Measurements from ENCODE around the gene EVPL. TPM values are rescaled to one million over a fixed set of nuclear protein-coding genes. Genes with fewer than 3 reads are reported as not detected.

Gene EVPL
- total and polyA plus RNA-seq, 2 of the 13 experiments (the other 11 are each of a cell fraction or from before 2014, with no cell fraction given) = 2.1 to 8.2 TPM

DNA sequence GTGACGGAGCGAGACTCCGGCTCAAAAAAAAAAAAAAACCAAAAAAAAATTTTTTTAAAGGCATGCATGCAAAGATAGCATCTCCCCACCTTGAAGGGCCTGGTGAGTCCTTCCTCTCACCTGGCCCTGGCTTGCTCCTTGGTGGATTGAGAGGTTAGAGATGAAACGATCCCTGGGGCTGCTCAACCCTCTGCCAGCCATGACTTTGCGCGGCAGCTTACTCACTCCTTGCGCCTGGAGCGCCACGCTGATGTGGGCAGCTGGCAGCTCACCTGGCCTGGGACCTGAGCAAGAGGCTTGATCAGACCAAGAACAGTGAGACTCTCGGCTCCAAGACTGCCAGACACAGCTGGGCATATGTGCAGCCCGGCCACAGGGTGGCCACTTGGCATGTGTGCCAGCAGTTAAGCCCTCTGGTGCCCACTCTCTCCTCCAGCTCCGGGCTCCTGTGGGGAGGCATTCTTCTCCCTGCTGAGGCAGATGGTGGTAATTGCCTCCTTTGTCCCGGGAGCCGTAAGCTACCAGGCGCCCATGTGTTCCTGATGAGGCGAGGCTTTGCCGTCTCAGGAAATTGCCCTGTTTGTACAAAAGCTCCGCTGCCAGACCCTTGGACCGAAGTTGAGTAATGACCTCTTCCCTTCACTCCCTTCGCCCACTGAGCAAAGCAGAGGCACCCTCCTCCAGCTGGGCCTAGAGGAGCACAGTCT, 5.1 kb upstream of the EVPL start (continued):
- TF ChIP-seq ZFP36 (IDR thresholded peaks at IDR 0.05; ENCODE audit: borderline replicate concordance, low read depth, low read length, partially characterized antibody) (no peak), ZNF547 (CRISPR knock-in tag; IDR thresholded peaks at IDR 0.05) (peak; percentile 45; the same call in 1 of the 2 replicates), ZNF331 (CRISPR knock-in tag; IDR thresholded peaks at IDR 0.05) (peak; percentile 80), ZNF451 (CRISPR knock-in tag; IDR thresholded peaks at IDR 0.05) (0 out of 2 replicates have a peak, but pooled peaks have one; percentile 27)
- TF ChIP-seq, protein P1, sequence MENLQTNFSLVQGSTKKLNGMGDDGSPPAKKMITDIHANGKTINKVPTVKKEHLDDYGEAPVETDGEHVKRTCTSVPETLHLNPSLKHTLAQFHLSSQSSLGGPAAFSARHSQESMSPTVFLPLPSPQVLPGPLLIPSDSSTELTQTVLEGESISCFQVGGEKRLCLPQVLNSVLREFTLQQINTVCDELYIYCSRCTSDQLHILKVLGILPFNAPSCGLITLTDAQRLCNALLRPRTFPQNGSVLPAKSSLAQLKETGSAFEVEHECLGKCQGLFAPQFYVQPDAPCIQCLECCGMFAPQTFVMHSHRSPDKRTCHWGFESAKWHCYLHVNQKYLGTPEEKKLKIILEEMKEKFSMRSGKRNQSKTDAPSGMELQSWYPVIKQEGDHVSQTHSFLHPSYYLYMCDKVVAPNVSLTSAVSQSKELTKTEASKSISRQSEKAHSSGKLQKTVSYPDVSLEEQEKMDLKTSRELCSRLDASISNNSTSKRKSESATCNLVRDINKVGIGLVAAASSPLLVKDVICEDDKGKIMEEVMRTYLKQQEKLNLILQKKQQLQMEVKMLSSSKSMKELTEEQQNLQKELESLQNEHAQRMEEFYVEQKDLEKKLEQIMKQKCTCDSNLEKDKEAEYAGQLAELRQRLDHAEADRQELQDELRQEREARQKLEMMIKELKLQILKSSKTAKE (CRISPR knock-in tag; IDR thresholded peaks at IDR 0.05; ENCODE audit: borderline replicate concordance) = no peak
- TF ChIP-seq, protein P2, sequence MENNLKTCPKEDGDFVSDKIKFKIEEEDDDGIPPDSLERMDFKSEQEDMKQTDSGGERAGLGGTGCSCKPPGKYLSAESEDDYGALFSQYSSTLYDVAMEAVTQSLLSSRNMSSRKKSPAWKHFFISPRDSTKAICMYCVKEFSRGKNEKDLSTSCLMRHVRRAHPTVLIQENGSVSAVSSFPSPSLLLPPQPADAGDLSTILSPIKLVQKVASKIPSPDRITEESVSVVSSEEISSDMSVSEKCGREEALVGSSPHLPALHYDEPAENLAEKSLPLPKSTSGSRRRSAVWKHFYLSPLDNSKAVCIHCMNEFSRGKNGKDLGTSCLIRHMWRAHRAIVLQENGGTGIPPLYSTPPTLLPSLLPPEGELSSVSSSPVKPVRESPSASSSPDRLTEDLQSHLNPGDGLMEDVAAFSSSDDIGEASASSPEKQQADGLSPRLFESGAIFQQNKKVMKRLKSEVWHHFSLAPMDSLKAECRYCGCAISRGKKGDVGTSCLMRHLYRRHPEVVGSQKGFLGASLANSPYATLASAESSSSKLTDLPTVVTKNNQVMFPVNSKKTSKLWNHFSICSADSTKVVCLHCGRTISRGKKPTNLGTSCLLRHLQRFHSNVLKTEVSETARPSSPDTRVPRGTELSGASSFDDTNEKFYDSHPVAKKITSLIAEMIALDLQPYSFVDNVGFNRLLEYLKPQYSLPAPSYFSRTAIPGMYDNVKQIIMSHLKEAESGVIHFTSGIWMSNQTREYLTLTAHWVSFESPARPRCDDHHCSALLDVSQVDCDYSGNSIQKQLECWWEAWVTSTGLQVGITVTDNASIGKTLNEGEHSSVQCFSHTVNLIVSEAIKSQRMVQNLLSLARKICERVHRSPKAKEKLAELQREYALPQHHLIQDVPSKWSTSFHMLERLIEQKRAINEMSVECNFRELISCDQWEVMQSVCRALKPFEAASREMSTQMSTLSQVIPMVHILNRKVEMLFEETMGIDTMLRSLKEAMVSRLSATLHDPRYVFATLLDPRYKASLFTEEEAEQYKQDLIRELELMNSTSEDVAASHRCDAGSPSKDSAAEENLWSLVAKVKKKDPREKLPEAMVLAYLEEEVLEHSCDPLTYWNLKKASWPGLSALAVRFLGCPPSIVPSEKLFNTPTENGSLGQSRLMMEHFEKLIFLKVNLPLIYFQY (CRISPR knock-in tag; IDR thresholded peaks at IDR 0.05; ENCODE audit: borderline replicate concordance) = 0 out of 2 replicates have a peak, but pooled peaks have one; percentile 39
- TF ChIP-seq, protein P3, sequence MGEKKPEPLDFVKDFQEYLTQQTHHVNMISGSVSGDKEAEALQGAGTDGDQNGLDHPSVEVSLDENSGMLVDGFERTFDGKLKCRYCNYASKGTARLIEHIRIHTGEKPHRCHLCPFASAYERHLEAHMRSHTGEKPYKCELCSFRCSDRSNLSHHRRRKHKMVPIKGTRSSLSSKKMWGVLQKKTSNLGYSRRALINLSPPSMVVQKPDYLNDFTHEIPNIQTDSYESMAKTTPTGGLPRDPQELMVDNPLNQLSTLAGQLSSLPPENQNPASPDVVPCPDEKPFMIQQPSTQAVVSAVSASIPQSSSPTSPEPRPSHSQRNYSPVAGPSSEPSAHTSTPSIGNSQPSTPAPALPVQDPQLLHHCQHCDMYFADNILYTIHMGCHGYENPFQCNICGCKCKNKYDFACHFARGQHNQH (CRISPR knock-in tag; IDR thresholded peaks at IDR 0.05) = peak; percentile 47; the same call in 1 of the 2 replicates

Measured in HepG2 (cell line).